HS-27A (cell line): ENCODE measurements around the gene CAPN5.
A peak's percentile ranks its signal among the peaks of the same experiment; 100 is the strongest.
"Not testable (repeated sequence)": the region's sequence is repeated elsewhere in the genome, so short reads cannot be mapped to it uniquely, and the experiment has no call there.

ENCODE experiments used
- DNase-seq: peaks from one replicate; pipeline ENCODE4 v3.0.0-alpha.2; 2012; ENCODE audit warnings: low read depth, missing footprints

Gene CAPN5

DNA sequence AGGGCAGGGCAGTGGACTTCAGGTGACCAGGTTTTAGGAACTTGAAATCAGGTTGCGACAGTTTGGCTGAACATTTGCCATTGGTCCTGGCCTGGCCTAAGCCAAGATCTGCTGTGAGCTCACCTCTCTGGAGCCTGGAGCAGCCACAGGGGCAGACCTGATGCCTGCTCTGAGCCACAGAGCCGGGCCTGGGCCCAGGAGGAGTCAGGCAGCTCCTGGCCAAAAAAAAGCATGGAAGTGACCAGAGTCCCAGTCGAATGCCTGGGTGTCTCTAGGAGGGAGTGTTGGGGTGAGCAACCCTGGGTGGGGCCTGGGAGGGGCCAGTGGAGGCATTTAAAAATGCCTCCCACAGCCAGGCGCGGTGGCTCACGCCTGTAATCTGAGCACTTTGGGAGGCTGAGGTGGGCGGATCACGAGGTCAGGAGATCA, 29.8 kb downstream of the CAPN5 start:
- no peak for DNase-seq

- DNase-seq: not testable (repeated sequence)
Observed at GRCh38 chr11:77097180-77097579, 30.4 kb downstream of the CAPN5 start.

DNA sequence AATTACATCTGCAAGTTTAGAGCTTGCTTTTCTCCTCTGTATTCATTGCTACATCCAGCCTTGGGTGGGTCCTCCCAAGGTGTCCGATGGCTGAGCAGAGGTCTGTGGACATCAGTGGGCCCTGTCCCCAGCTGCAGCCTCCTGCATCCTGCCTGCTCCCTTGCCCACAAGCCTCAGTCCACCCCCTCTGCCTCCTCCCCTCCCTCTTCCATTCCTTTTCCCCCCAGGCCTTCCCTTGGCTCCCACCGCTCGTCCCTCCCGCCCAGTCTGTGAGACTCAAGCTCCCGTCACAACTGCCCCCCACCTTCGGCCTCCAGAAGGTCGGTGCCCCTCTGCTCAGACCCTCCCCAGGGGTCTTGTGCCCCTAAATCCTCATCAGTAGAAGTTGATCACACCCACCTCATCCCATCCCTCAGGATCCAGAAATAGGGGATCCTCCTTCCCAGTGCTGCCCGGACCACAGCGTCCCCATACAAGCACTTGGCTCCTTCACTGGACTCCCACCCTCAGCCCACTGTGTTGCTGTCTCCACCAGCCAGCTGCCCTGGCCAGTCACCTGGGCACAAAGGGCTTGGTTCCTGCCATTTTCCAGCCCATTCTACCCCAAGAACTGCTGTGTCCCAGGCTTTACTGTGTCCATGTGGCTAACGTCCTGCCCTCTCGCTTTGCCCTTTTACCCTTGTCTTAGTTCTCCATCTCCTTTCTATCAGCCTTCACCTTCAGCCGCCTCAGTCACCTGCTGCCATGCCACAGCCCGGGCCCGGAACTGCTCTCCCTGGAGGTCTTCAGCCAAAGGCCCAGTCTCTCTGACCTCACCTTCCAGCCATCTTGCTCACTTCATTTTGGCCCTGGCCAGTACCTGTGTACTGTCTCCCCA, 33.6 kb downstream of the CAPN5 start:
- no peak for DNase-seq

- DNase-seq: no peak
Observed at GRCh38 chr11:77101043-77101537, 34.3 kb downstream of the CAPN5 start.

DNA sequence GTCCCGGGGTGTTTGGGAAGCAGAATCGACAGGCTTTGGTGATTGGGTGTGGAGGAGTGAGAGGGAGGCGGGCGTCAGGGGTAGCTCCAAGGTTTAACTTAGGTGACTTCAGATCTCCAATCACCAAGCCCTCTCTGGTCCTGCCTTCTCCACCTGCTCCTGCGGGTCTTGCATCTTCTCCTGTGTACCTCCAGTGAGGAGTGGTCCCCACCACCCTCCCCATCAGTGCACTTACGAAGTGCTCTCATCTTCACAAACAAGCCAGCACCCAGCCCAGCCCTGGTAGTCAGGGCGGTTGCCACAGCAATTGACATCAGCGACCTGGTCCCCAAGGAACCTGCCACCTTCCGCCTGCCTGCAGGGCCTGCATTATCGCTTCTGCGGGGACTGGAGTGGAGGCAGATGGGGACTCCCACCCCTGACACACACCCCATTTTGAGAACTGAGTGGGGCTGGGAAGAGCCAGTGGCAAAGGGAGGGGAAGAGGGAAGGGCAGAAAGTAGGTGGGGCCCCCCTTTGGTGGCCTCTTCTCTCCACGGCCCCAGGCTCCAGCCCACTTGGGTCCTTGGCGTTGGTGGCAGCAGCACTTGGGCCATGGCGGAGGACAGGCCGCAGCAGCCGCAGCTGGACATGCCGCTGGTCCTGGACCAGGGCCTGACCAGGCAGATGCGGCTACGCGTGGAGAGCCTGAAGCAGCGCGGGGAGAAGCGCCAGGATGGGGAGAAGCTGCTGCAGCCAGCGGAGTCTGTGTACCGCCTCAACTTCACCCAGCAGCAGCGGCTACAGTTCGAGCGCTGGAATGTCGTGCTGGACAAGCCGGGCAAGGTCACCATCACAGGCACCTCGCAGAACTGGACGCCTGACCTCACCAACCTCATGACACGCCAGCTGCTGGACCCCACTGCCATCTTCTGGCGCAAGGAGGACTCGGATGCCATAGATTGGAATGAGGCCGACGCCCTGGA, 35.8 kb downstream of the CAPN5 start, which contains the start of gene OMP:
Gene OMP, plus strand, starts transcription at position 595 of the 965 bp plus-strand sequence. Its CDS starts 0 bp downstream, at position 595.
- DNase-seq: no peak

- DNase-seq: no peak
Observed at GRCh38 chr11:77103319-77103718, 36.5 kb downstream of the CAPN5 start.

DNA sequence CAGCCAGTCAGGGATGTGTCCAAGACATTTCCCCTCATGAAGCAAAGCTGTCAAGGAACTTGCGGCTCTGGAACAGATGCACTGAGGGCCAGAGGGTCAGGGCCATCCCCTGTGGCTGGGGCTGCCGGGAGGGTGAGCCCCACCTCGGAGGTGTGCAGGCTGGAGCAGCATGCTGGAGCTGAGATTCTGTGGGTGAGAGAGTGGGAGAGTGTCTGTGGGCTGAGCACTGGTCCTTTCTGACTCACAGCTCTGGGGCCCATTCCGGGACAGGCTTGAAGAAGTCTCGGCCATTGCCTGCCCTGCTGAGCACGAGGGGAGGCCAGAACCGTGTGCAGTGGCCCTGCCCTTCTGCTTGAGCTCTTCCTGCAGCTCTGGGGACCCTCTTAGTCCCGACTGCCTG, 38.0 kb downstream of the CAPN5 start:
- DNase-seq: no peak

DNA sequence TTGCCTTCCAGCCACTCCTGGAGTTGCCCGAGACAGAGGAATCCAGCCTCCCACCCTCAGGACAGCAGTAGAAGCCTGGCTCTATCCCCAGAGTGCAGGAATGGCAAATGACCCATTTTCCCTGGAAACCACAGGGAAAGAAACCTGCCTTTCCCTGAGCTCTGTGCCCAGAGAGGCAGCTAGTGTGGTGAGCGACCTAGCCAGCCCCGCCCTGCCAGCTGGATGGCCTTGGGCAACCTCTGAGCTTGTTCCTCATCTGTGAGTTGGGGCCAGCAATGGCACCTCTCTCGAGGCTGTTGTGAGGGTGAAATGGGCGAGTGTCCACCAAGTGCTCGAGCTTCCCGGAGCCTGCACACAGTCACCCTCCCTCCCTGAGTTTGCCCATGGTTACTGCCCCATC, 39.5 kb downstream of the CAPN5 start:
- DNase-seq: no peak

DNA sequence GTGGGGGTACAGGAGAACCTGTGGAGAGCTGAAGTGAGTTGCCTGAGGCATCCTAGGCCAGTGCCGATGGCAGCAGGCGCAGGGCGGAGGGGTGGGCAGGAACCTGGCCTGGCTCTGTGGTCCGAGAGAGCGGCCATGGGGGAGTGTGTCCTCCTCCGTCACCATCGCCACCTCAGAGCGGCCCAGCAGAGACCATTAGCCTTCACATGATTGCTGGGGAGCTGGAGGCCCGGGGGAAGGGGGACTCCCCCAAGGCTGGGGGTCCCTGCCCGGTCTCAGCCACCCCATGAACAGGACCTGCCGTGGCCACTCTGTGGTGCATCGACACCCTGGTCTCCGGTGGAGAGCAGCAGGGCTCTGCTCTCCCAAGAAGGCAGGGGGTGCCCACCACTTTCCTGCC, 40.0 kb downstream of the CAPN5 start:
- DNase-seq: no peak

- peak; percentile 85 for DNase-seq
Observed at GRCh38 chr11:77107950-77108349, 41.2 kb downstream of the CAPN5 start.

DNA sequence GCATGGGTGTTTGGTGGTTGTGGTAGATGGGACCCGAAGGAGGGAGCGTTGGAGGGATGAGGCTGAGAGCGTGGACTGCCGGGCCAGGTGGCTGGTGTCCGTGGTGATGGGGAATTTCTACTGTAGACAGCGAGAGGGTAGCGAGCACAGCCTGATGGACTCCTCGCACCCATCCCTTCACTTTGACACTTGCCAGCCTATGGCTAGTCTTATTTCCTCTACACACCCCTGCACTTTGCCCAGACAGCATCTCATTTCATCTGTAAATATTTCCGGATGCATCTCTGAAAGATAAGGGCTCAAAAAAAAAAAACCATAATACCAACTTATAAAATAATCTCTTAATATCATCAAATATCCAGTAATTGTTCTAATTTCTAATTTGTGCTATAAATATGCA, 41.7 kb downstream of the CAPN5 start:
- no peak for DNase-seq

DNA sequence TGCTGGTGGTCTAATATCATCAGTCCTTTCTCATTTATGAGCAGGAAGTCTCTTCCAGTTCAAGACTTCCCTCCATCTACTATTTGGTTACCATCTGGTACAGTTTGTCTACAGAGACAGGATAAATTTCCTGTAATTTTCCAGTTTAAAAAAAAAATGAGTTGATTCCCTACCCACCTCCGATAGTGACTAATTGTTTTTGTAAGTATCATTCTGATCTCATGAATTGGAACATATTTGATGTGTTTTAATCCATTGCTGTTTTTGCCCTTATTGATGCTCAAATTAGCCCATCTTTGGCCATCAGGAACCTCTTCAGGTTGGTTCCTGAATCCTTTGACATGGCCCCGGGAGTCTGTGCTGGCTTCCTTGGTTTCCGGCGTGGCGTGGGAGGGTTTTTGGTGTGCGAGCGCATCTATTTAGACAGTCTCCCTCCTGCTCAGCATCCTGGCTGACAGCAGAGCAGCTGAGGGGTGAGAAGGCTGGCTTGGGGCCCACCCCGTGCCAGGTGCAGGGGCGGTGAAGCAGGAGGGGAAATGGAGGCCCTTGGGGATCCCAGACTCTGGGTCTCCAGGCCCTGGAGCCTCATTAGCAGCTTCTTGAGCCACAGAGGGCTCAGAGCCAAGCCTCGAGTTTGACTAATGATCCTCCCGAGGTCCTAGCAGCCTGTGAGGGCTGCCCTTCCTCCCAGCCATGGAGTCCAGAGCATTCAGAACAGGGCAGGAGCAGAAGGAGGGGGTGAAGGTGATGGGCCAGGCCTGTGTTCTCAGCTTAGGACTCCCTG, 42.7 kb downstream of the CAPN5 start:
- no peak for DNase-seq

GRCh38 chr11:77110836-77111235, 44.1 kb downstream of the CAPN5 start:
- DNase-seq: no peak

- DNase-seq: no peak
Observed at GRCh38 chr11:77111277-77111676, 44.5 kb downstream of the CAPN5 start.

GRCh38 chr11:77111946-77112345, 45.2 kb downstream of the CAPN5 start:
- DNase-seq: no peak

DNA sequence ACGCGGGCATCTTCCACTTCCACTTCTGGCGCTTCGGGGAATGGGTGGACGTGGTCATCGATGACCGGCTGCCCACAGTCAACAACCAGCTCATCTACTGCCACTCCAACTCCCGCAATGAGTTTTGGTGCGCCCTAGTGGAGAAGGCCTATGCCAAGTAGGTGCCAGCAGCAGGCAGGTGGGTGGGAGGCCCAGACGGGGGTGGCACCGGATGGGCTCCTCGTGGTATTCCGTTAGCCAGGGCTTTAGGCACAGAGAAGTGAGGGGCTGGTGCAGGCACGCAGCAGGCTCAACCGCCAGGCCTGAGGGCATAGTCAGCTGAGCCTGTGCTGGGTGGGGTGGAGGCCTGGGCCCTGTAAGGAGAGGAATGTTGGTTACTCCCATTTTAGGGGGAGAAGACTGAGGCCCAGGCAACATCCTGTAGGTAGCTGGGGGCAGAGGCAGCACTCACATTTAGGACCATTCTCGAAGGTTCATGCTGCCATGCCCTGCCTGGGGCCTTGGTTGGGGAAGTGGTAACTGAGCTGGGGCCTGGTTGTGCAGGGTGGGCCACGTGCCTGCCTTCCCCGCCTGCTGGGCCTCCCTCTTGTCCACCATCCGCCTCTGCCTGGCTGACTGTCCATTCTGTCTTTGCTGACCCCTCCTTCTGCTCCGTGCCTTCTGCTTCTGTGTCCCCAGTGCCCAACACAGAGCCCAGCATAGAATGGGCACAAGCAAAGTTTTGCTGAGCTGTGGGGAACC, 46.0 kb downstream of the CAPN5 start:
- DNase-seq: no peak

DNA sequence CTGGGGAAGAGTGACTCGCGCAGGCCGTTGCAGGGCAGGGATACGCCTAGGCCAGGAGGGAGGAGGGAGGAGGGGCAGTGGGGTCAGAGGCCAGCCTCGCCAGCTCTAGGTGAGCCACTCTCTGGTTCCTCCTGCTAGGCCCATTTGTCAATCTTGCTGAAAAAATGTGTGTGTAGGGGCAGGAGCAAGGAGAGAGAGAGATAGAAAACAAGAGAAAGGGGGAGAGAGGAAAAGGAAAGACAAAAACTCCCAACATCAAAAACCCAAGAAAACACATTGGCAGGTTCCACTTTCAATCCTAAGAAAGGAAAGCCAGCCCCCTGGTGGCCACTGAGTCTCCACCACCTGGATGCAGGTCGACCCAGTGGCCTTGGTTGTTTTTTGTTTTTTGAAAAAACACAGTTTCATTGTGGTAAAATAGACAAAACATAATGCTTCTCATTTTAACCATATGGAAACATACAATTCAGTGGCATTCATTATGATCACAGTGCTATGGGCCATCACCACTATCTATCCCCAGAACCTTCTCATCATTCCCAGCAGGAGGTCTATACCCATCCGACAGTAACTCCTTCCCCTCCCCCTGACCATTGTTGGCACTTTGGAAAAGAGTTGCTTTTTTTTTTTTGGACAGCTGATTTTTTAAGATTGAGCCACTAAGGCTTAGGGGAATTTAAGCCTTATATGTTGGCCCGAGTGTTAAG, 46.8 kb downstream of the CAPN5 start:
- DNase-seq: no peak

- no peak for DNase-seq
Observed at GRCh38 chr11:77114089-77114463, 47.3 kb downstream of the CAPN5 start.

DNA sequence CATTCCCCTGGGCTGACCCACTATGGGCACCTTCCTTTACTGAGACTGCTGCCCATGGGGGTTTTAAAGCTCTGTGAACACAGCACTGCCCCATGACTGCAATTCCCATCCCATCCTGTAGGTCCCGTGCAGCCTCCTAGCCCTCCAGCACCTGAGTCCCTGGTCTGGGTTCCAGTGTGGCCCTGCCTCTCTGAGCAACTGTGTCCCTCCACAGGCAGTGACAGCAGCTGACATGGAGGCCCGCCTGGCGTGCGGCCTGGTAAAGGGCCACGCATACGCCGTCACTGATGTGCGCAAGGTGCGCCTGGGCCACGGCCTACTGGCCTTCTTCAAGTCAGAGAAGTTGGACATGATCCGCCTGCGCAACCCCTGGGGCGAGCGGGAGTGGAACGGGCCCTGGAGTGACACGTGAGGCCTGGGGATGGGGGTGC, 48.4 kb downstream of the CAPN5 start:
- no peak for DNase-seq

DNA sequence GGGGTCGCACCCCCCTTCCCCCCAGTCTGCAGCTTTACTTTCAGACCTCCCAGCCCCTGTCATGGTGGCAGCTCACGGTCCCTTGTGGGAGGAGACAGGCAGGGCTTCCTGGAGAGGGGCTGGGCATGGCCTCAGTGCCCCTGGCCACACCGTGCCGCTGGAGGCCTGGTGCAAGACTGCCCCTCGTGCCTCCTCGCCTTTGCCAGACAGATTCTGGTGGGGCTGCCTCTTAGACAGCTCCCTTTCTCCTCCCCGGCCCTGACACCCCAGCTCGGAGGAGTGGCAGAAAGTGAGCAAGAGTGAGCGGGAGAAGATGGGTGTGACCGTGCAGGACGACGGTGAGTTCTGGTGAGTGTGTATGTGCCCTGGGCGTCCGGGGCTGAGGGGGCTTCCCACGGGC, 49.2 kb downstream of the CAPN5 start:
- no peak for DNase-seq
